GM12874 (cell line): Measurements from ENCODE around the gene XPC.

Source experiments
- CTCF ChIP-seq: IDR thresholded peaks from 2 replicates; pipeline ENCODE4 v1.5.1; 2011; ENCODE audit warnings: low read depth, mild to moderate bottlenecking, control low read depth, low read length, moderate library complexity; ENCODE audit not compliant: insufficient read depth

Gene XPC

DNA sequence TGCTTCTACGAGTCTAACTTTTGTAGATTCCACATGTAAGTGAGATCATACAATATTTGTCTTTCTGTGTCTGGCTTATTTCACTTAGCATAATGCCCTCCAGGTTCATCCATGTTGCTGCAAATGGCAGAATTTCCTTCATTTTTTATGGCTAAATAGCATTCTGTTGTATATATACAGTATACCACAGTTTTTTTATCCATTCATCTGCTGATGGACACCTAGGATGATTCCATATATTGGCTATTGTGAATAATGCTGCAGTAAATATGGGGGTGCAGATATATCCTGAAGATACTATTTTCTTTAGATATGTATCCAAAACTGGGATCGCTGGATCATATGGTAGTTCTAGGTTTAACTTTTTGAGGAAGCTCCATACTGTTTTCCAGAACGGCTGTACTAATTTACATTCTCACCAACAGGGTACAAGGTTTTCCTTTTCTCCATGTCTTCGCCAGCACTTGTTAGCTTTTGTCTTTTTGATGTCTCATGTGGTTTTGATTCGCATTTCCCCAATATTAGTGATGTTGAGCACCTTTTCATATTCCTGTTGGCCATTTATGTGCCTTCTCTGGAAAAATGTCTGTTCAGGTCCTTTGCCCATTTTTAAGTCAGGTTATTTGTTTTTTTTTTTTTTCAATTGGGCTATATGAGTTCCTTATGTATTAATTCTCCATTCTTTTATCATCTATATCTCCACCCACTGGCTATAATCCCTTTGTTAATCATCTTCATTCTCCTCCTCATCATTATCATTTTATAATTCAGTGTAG lies 80.6 kb downstream of the XPC start:
- TF ChIP-seq CTCF, result no peak

DNA sequence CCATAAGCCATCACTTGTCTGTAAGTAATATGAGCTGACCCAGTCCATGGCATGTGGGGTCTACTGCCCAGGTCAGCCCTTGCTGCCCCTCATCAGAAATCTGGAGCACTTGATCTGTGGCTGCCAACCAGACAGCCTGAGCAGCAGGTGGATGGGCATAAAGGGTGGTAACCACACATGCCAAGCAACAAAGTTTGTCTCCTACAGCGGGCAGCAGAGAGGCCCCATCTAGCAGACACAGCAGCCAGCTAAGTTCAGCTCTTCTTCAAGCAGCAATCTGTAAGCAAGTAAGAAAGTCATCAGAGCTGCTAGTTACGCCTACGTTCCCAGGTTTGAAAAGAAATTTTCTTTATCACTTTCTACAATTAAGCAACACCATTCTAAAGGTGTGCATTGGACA lies 81.7 kb downstream of the XPC start:
- TF ChIP-seq CTCF, result no peak
